SH-SY5Y (cell line): Measurements from ENCODE around the gene MRGPRG.

ENCODE experiments used
- GATA2 ChIP-seq: IDR thresholded peaks from 2 replicates; pipeline ENCODE4 v1.6.1; 2011; ENCODE audit warnings: mild to moderate bottlenecking, low read depth, low read length
- GATA3 ChIP-seq: IDR thresholded peaks from 2 replicates; pipeline ENCODE4 v1.6.1; 2011; ENCODE audit warnings: low read depth, mild to moderate bottlenecking, low read length, moderate library complexity

DNA sequence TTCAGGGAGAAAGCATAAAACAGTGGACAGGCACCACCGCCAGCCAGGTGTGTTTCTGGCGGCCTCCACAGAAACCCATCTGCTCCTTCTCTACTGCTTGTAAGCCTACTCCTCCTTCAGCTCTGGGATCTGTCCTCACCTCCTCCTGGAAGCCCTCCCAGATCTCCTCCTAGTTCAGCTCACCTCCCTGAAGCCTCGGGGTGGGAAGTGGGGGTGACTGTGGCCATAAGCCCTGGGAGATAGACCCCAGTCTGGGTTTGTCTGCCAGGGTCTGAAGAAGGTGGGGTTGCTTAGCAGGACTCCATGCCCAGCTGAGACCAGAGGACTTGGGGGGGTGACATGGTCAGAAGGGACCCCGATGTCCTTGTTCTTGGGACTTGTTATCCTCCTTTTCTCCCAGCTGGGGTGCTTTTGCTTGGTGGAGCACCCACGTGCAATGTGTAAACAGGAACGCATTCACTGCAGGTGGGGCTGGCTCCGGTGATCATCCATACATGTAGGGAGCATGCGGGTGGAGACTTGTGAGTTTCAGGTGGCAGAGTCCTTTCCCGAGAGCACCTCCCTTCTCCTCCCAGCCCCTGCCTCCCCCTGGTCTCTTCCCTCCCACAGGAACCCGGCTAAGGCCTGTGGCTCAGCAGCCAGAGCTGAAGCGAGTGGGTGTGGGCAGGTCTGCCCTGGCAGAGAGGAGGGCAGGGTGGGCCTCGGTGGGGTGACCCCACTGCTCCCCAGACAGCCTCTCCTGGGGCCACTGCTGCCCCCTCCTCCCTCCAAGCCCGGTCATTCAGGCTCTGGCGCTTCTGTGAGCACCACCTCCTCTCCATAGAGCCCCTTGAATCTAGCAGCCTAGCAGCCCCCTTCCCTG is 25.9 kb downstream of the MRGPRG start:
- TF ChIP-seq GATA2, result no peak
- TF ChIP-seq GATA3, result no peak
